Measurements from ENCODE around the gene SLC35F1. TPM values are rescaled to one million over a fixed set of nuclear protein-coding genes. Genes with fewer than 3 reads are reported as not detected.

SLC35F1 gene
- total RNA-seq, 2 donors from 2014 or later = 1.1 to 1.3 TPM

GRCh38 chr6:118344014-118344670 is 437.1 kb downstream of the SLC35F1 start:
- Histone ChIP-seq H3K27me3 (no peaks in the 10 kb centered on the region), H3K27ac (no peak overlapping the region), H3K36me3 (no peaks in the 10 kb centered on the region), H3K4me1 (no peaks in the 10 kb centered on the region), H3K9me3 (no peaks in the 10 kb centered on the region), H3K4me3 (no peak overlapping the region)
- no peak for DNase-seq (ENCODE audit: low spot score)
- TF ChIP-seq CTCF (IDR thresholded peaks at IDR 0.05) = no peak

GRCh38 chr6:118350881-118351430 is 443.9 kb downstream of the SLC35F1 start:
- no peak for TF ChIP-seq CTCF (IDR thresholded peaks at IDR 0.05)
- Histone ChIP-seq H3K27me3 (no peaks in the 10 kb centered on the region), H3K36me3 (no peaks in the 10 kb centered on the region), H3K4me3 (no peak overlapping the region), H3K4me1 (no peaks in the 10 kb centered on the region), H3K9me3 (no peaks in the 10 kb centered on the region), H3K27ac (no peak overlapping the region)
- no peak for DNase-seq (ENCODE audit: low spot score)

- Histone ChIP-seq H3K4me1 (no peaks in the 10 kb centered on the region), H3K27ac (no peak overlapping the region), H3K27me3 (no peaks in the 10 kb centered on the region), H3K36me3 (no peaks in the 10 kb centered on the region), H3K4me3 (no peak overlapping the region), H3K9me3 (no peaks in the 10 kb centered on the region)
- DNase-seq (ENCODE audit: low spot score) = no peak
- no peak for TF ChIP-seq CTCF (IDR thresholded peaks at IDR 0.05)
These were observed 446.5 kb downstream of the SLC35F1 start for GRCh38 chr6:118353564-118353963.

- no peaks in the 10 kb centered on the region for H3K27me3 ChIP-seq
- H3K27ac ChIP-seq = no peak overlapping the region
- no peaks in the 10 kb centered on the region for H3K4me1 ChIP-seq
- H3K36me3 ChIP-seq = no peaks in the 10 kb centered on the region
- DNase-seq (ENCODE audit: low spot score) = no peak
- H3K4me3 ChIP-seq = no peak overlapping the region
- H3K9me3 ChIP-seq = no peaks in the 10 kb centered on the region
- no peak for TF ChIP-seq CTCF (IDR thresholded peaks at IDR 0.05)
These were observed 447.6 kb downstream of the SLC35F1 start for GRCh38 chr6:118354641-118355040.

GRCh38 chr6:118356054-118356453 is 449.0 kb downstream of the SLC35F1 start:
- Histone ChIP-seq H3K4me3 (no peak overlapping the region), H3K27me3 (no peaks in the 10 kb centered on the region), H3K36me3 (no peaks in the 10 kb centered on the region), H3K27ac (no peak overlapping the region), H3K9me3 (no peaks in the 10 kb centered on the region), H3K4me1 (no peaks in the 10 kb centered on the region)
- no peak for DNase-seq (ENCODE audit: low spot score)
- TF ChIP-seq CTCF (IDR thresholded peaks at IDR 0.05) = no peak

- no peaks in the 10 kb centered on the region for H3K36me3 ChIP-seq
- DNase-seq (ENCODE audit: low spot score) = no peak
- H3K4me3 ChIP-seq = no peak overlapping the region
- H3K27me3 ChIP-seq = no peaks in the 10 kb centered on the region
- TF ChIP-seq CTCF (IDR thresholded peaks at IDR 0.05) = no peak
- H3K27ac ChIP-seq = no peak overlapping the region
- H3K4me1 ChIP-seq = no peaks in the 10 kb centered on the region
- H3K9me3 ChIP-seq = no peaks in the 10 kb centered on the region
These were observed 449.6 kb downstream of the SLC35F1 start for GRCh38 chr6:118356686-118357085.
